ENCODE results near the gene MAST4.

GRCh38 chr5:67168069-67168468, 571.9 kb downstream of the MAST4 start:
- TF ChIP-seq CTCF (IDR thresholded peaks at IDR 0.05; ENCODE audit: low read depth, low read length) (no peak), EZH2phosphoT487 (IDR thresholded peaks at IDR 0.05; ENCODE audit: low read depth) (no peak)

All from OCI-LY3 (cell line).